Left lung (tissue), 10 donors: ENCODE measurements around the gene SVOPL. TPM values are rescaled to one million over a fixed set of nuclear protein-coding genes. Genes with fewer than 3 reads are reported as not detected.
"Not testable (repeated sequence)": the region's sequence is repeated elsewhere in the genome, so short reads cannot be mapped to it uniquely, and the experiment has no call there.

Source experiments
- ATAC-seq: fragments of 200-7000 bp; cut with Tn5 transposase; one replicate; pipeline ENCODE4 v1.9.1; 2020; ENCODE audit warnings: moderate library complexity
- DNase-seq, 4 donors: peaks; one replicate each; pipeline ENCODE4 v3.0.0-alpha.2; 2013 to 2020
- H3K27ac ChIP-seq, 2 donors: fragments of 200-600 bp; sonication (generic) in 1 of 2; one replicate each; pipeline versions ENCODE4 v1.5.0 to v1.8.0; 2020 to 2021
- H3K27me3 ChIP-seq, 2 donors: fragments of 200-600 bp; sonication (generic) in 1 of 2; one replicate each; pipeline versions ENCODE4 v1.5.0 to v1.8.0; 2020 to 2021
- H3K36me3 ChIP-seq, 2 donors: fragments of 200-600 bp; sonication (generic) in 1 of 2; one replicate each; pipeline versions ENCODE4 v1.5.0 to v1.8.0; 2020 to 2021
- H3K4me1 ChIP-seq, 2 donors: fragments of 200-600 bp; one replicate each; pipeline ENCODE4 v1.8.0; 2021
- H3K4me3 ChIP-seq, 2 donors: fragments of 200-600 bp; sonication (generic) in 1 of 2; one replicate each; pipeline versions ENCODE4 v1.5.0 to v1.8.0; 2020 to 2021; ENCODE audit warnings: mild to moderate bottlenecking in 1 of 2
- H3K9me3 ChIP-seq, 2 donors: fragments of 200-600 bp; sonication (generic) in 1 of 2; one replicate each; pipeline versions ENCODE4 v1.5.0 to v1.8.0; 2020 to 2021
- CTCF ChIP-seq, 2 donors: fragments of 200-600 bp; sonication (generic) in 1 of 2; IDR thresholded peaks; one replicate each; pipeline versions ENCODE4 v1.5.0 to v1.8.0; 2021; ENCODE audit warnings: antibody characterized with exemption in 2 of 2
- intact Hi-C, 2 donors: fragments of 100-400 bp; cut with DNase I; formaldehyde crosslinking; loops; one replicate each; pipeline versions ENCODE4 v1.11.2 to v1.14.2; 2022
- polyA plus RNA-seq, 6 donors: library from polyadenylated mRNA; unstranded; fragments of 120-200 nt; gene quantifications; one replicate each; pipeline ENCODE4 v1.2.1, GENCODE V29; 2013; ENCODE audit not compliant: insufficient read length in 6 of 6
- total RNA-seq, 2 donors: library from RNA; stranded (reverse); fragmentation: NEBNext Ultra II Directional; extraction: Animal tissue kit (Norgen Biotek cat#: 25700); gene quantifications; one replicate each; pipeline ENCODE4 v1.2.1, GENCODE V29; 2021
- donor health status: DM: no; HTN: yes; CAD: no.
- donor health status: DM: no; HTN: no; CAD: no.

The SVOPL gene
- total and polyA plus RNA-seq, 8 donors: 0.26 to 3.8 (median 2.5) TPM; not detected in 1

DNA sequence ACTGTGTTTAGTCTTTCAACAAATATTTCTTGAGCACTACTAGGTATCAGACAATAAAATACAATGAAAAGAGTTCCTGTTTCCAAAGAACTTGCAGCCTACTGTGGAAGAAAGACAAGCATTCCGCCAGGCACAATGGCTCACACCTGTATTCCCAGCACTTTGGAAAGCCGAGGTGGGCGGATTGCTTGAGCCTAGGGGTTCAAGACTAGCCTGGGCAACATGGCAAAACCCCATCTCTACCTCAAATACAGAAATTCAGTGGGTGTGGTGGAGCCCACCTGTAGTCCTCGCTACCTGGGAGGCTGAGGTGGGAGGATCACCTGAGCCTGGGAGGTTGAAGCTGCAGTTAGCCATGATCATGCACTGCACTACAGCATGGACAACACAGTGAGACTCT lies 6.1 kb downstream of the SVOPL start:
- no peaks in the 10 kb centered on the region for H3K27me3 ChIP-seq
- intact Hi-C loops: no loop called here
- no peak for ATAC-seq

GRCh38 chr7:138691178-138691577 lies 10.0 kb downstream of the SVOPL start:
- Histone ChIP-seq H3K27me3 (no peaks in the 10 kb centered on the region), H3K36me3 (no peaks in the 10 kb centered on the region), H3K4me3 (no peak overlapping the region), H3K27ac (no peak overlapping the region), H3K4me1 (no peaks in the 10 kb centered on the region), H3K9me3 (no peaks in the 10 kb centered on the region)
- no peak for TF ChIP-seq CTCF (IDR thresholded peaks at IDR 0.05)
- intact Hi-C loops: no loop called here
- DNase-seq (no peak), ATAC-seq (no peak)

More for the DNA sequence above, 6.1 kb downstream of the SVOPL start:
- DNase-seq: no peak
- Histone ChIP-seq H3K4me1 (no peaks in the 10 kb centered on the region), H3K27ac (no peak overlapping the region), H3K4me3 (no peak overlapping the region), H3K9me3 (no peaks in the 10 kb centered on the region), H3K36me3 (no peaks in the 10 kb centered on the region)
- TF ChIP-seq CTCF (IDR thresholded peaks at IDR 0.05): no peak

GRCh38 chr7:138690495-138690894 lies 10.7 kb downstream of the SVOPL start:
- H3K27me3 ChIP-seq: no peaks in the 10 kb centered on the region
- DNase-seq: no peak
- no peaks in the 10 kb centered on the region for H3K9me3 ChIP-seq
- H3K4me1 ChIP-seq: no peaks in the 10 kb centered on the region
- no peak for TF ChIP-seq CTCF (IDR thresholded peaks at IDR 0.05)
- H3K36me3 ChIP-seq: no peaks in the 10 kb centered on the region
- ATAC-seq: no peak
- H3K27ac ChIP-seq: no peak overlapping the region
- H3K4me3 ChIP-seq: no peak overlapping the region
- intact Hi-C loops: no loop called here

- DNase-seq, H3K4me1 ChIP-seq, intact Hi-C loops, H3K4me3 ChIP-seq, H3K9me3 ChIP-seq, ATAC-seq, H3K27me3 ChIP-seq, H3K27ac ChIP-seq, H3K36me3 ChIP-seq: not testable (repeated sequence)
Measured at GRCh38 chr7:138688037-138688436, 13.1 kb downstream of the SVOPL start.

DNA sequence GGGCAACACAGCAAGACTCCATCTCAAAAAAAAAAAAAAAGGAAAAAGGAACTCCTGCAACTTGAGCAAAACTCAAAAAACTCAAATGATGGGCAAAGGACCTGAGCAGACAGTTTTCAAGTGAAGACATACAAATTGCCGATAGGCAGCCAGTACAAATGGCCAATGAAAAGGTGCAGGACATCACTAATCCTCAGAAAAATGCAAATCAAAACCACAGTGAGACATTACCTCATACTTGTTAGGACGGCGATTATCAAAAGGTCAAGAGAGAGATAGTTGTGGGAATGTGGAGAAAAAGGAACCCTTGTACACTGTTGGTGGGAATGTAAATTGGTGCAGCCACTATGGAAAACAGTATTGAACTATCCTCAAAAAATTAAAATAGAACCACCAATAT lies 16.8 kb downstream of the SVOPL start:
- Histone ChIP-seq H3K27ac (no peak overlapping the region), H3K9me3 (no peaks in the 10 kb centered on the region), H3K27me3 (no peaks in the 10 kb centered on the region), H3K4me1 (no peaks in the 10 kb centered on the region), H3K4me3 (no peak overlapping the region), H3K36me3 (no peaks in the 10 kb centered on the region)
- intact Hi-C loops: no loop called here
- ATAC-seq (no peak), DNase-seq (no peak)
- no peak for TF ChIP-seq CTCF (IDR thresholded peaks at IDR 0.05)

DNA sequence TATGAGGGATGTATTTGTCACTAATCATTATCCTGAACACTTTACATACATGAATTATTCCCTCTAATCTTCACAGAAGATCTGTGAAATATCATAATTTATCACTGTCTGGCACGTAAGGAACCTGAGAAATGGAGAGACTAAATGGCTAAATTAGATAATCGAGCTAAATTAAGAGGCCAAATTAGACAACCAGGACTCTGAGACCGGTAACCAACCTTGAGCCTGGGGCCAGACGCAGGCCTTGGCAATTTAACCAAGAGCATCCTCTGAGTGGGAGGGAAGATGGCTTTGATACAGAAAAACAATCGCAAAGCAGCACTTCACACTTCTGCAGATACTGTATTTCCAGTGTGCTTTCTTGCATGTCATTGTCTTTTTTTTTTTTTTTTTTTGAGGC lies 21.4 kb downstream of the SVOPL start:
- DNase-seq (no peak), ATAC-seq (no peak)
- H3K27ac ChIP-seq: no peak overlapping the region
- intact Hi-C loops: no loop called here
- no peaks in the 10 kb centered on the region for H3K9me3 ChIP-seq
- no peak for TF ChIP-seq CTCF (IDR thresholded peaks at IDR 0.05)
- H3K27me3 ChIP-seq: no peaks in the 10 kb centered on the region
- no peaks in the 10 kb centered on the region for H3K36me3 ChIP-seq
- H3K4me3 ChIP-seq: no peak overlapping the region
- no peaks in the 10 kb centered on the region for H3K4me1 ChIP-seq
